ENCODE measurements around the gene MARCHF5. TPM values are rescaled to one million over a fixed set of nuclear protein-coding genes. Genes with fewer than 3 reads are reported as not detected.
"Not testable (repeated sequence)": the region's sequence is repeated elsewhere in the genome, so short reads cannot be mapped to it uniquely, and the experiment has no call there.

Gene MARCHF5
- total and polyA plus RNA-seq, 10 of the 15 experiments (the other 5 are each of a cell fraction or from before 2014, with no cell fraction given) = 4.8 to 46.8 (median 19.0) TPM

DNA sequence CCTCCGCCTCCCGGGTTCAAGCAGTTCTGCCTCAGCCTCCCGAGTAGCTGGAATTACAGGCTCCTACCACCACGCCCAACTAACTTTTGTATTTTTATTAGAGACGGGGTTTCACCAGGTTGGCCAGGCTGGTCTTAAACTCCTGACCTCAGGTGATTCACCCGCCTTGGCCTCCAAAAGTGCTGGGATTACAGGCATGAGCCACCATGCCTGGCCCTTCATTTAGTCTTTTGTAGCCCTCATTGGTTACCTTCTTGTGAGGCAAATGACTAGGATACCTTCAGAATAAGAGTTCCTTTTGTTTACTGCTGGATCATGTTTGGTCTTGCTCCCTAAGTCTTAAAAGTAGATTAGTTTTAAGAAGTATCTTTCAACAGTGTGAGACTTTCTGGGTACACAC lies 39.0 kb downstream of the MARCHF5 start:
- H3K4me1 ChIP-seq (ENCODE audit: control insufficient read depth, insufficient read depth, low read length); H3K4me3 ChIP-seq; in situ Hi-C loops (cut with MboI); H3K4me2 ChIP-seq (ENCODE audit: control insufficient read depth, insufficient read depth); H3K9ac ChIP-seq (ENCODE audit: control insufficient read depth, insufficient read depth, low read length); DNase-seq (ENCODE audit: low read depth, low spot score); intact Hi-C loops (cut with micrococcal nuclease; ENCODE audit: unreplicated experiment); H4K20me1 ChIP-seq (ENCODE audit: control insufficient read depth, insufficient read depth); H2AFZ ChIP-seq (ENCODE audit: control insufficient read depth, low read depth, low read length); ATAC-seq; BruUV-seq (replicated peaks); H3K9me3 ChIP-seq (replicated peaks; ENCODE audit: control insufficient read depth, insufficient read depth, low read length); POLR2A ChIA-PET; H3K79me2 ChIP-seq (ENCODE audit: control insufficient read depth, insufficient read depth, low read length); H3K27me3 ChIP-seq (replicated peaks in 1 of 2; ENCODE audit: control insufficient read depth in 2 of 2, insufficient read depth in 2 of 2, low read length in 1 of 2); FAIRE-seq; H3K36me3 ChIP-seq (ENCODE audit: control insufficient read depth in 2 of 2, insufficient read depth in 2 of 2, low read length in 1 of 2); H3K27ac ChIP-seq (ENCODE audit: control insufficient read depth, insufficient read depth); RAD21 ChIA-PET (ENCODE audit: unreplicated experiment): not testable (repeated sequence)
- WGBS (ENCODE audit: insufficient coverage, insufficient replicate concordance, low lambda C conversion rate, missing lambda C conversion rate) = 97% methylated on average over 6 of the region's 6 CpGs
- SMC1A ChIA-PET (ENCODE audit: uncharacterized antibody, unreplicated experiment) = interaction anchor here (1.5 to 2.2 kb wide), 3 partner anchors 11 to 242 kb away, joined by 3 to 5 read pairs (median 3); no protein-coding TSS in a partner anchor
- CTCF ChIA-PET = interaction anchor here (0.6 kb wide), 1 partner anchor 242 kb away, joined by 3 read pairs; no protein-coding TSS in a partner anchor

- no peaks in the 10 kb centered on the region for H4K20me1 ChIP-seq (ENCODE audit: control insufficient read depth, insufficient read depth)
- ChIA-PET CTCF (no interaction called here), RAD21 (ENCODE audit: unreplicated experiment) (no interaction called here), SMC1A (ENCODE audit: uncharacterized antibody, unreplicated experiment) (no interaction called here), POLR2A (no interaction called here)
- TSS peak; percentile 36 for BruUV-seq (replicated peaks)
- ATAC-seq = no peak
- in situ Hi-C loops (cut with MboI) (no loop called here), intact Hi-C loops (cut with micrococcal nuclease; ENCODE audit: unreplicated experiment) (no loop called here)
- H3K27ac ChIP-seq (ENCODE audit: control insufficient read depth, insufficient read depth) = no peak overlapping the region
- no peaks in the 10 kb centered on the region for H3K79me2 ChIP-seq (ENCODE audit: control insufficient read depth, insufficient read depth, low read length)
- no peak overlapping the region for H2AFZ ChIP-seq (ENCODE audit: control insufficient read depth, low read depth, low read length)
- no peaks in the 10 kb centered on the region for H3K4me1 ChIP-seq (ENCODE audit: control insufficient read depth, insufficient read depth, low read length)
- DNase-seq (ENCODE audit: low read depth, low spot score) = no peak
- H3K36me3 ChIP-seq (ENCODE audit: control insufficient read depth in 2 of 2, insufficient read depth in 2 of 2, low read length in 1 of 2) = peaks cover 1 to 7% of the 10 kb centered on the region in 2 experiments; a peak in 3 of 4 replicates
- no peak overlapping the region for H3K4me3 ChIP-seq
- no peak for FAIRE-seq
- no peak overlapping the region for H3K9ac ChIP-seq (ENCODE audit: control insufficient read depth, insufficient read depth, low read length)
- no peaks in the 10 kb centered on the region for H3K9me3 ChIP-seq (replicated peaks; ENCODE audit: control insufficient read depth, insufficient read depth, low read length)
- H3K4me2 ChIP-seq (ENCODE audit: control insufficient read depth, insufficient read depth) = no peak overlapping the region
- no peaks in the 10 kb centered on the region for H3K27me3 ChIP-seq (replicated peaks in 1 of 2; ENCODE audit: control insufficient read depth in 2 of 2, insufficient read depth in 2 of 2, low read length in 1 of 2)
- 100% methylated on average over 2 of the region's 2 CpGs for WGBS (ENCODE audit: insufficient coverage, insufficient replicate concordance, low lambda C conversion rate, missing lambda C conversion rate)
- TF ChIP-seq NKRF (conservative IDR thresholded peaks at IDR 0.05) = no peak
- no peak for TF ChIP-seq TAF1 (IDR thresholded peaks at IDR 0.05; ENCODE audit: borderline replicate concordance, low read depth, low read length)
- TF ChIP-seq REST (IDR thresholded peaks at IDR 0.05; ENCODE audit: low read depth, low read length) = no peak
- no peak for TF ChIP-seq SUZ12 (IDR thresholded peaks at IDR 0.05; ENCODE audit: unreplicated experiment)
- TF ChIP-seq SKIL (IDR thresholded peaks at IDR 0.05; ENCODE audit: low read depth, poor library complexity, severe bottlenecking) = no peak
- no peak for TF ChIP-seq RUNX3 (IDR thresholded peaks at IDR 0.05; ENCODE audit: low read length)
- no peak for TF ChIP-seq CREM (IDR thresholded peaks at IDR 0.05; ENCODE audit: low read depth)
- TF ChIP-seq WRNIP1 (IDR thresholded peaks at IDR 0.05; ENCODE audit: borderline replicate concordance, low read depth, low read length) = no peak
- TF ChIP-seq SMAD1 (IDR thresholded peaks at IDR 0.05; ENCODE audit: low read depth, partially characterized antibody) = no peak
- TF ChIP-seq ZNF622 (IDR thresholded peaks at IDR 0.05) = no peak
Observed at GRCh38 chr10:92342796-92343195, 51.8 kb downstream of the MARCHF5 start.

Measured in GM12878 (cell line).